Keratinocyte (primary cell): Measurements from ENCODE around the gene COMMD2. TPM values are rescaled to one million over a fixed set of nuclear protein-coding genes. Genes with fewer than 3 reads are reported as not detected.

Experiments used
- DNase-seq: peaks from one replicate; pipeline ENCODE4 v3.0.0-alpha.2; 2011; ENCODE audit warnings: low read depth, missing footprints, low spot score
- FAIRE-seq: peaks from 2 replicates; lab custom pipeline; 2011; peaks lifted over from hg19 to GRCh38; lab: Jason Lieb, UNC
- H2AFZ ChIP-seq: 2 replicates; pipeline ENCODE4 v1.6.0; 2012; ENCODE audit warnings: low read length, control low read depth, inconsistent platforms; ENCODE audit not compliant: control insufficient read depth
- H3K27ac ChIP-seq: 2 replicates; pipeline ENCODE4 v1.5.1; 2011; ENCODE audit warnings: low read length; ENCODE audit not compliant: control insufficient read depth, insufficient read depth
- H3K27me3 ChIP-seq: 3 replicates; pipeline ENCODE4 v1.6.0; 2011; ENCODE audit warnings: low read length; ENCODE audit not compliant: control insufficient read depth, insufficient read depth; ENCODE audit errors: extremely low read depth
- H3K36me3 ChIP-seq, 2 experiments: 2 replicates in 1 of 2; 3 replicates in 1 of 2; pipeline ENCODE4 v1.5.1; 2011; ENCODE audit warnings: low read length in 2 of 2, mild to moderate bottlenecking in 1 of 2; ENCODE audit not compliant: control insufficient read depth in 2 of 2, insufficient read depth in 2 of 2; ENCODE audit errors: extremely low read depth in 1 of 2
- H3K4me1 ChIP-seq: 3 replicates; pipeline ENCODE4 v1.5.1; 2011; ENCODE audit warnings: low read length; ENCODE audit not compliant: control insufficient read depth, insufficient read depth; ENCODE audit errors: extremely low read depth
- H3K4me2 ChIP-seq: 3 replicates; pipeline ENCODE4 v1.6.0; 2011; ENCODE audit warnings: low read depth, low read length; ENCODE audit not compliant: control insufficient read depth, insufficient read depth; ENCODE audit errors: extremely low read depth
- H3K4me3 ChIP-seq, 3 experiments: fragments of 200-600 bp in 1 of 3; sonication (generic) in 1 of 3; 2 replicates in 2 of 3; 3 replicates in 1 of 3; pipeline ENCODE4 v1.5.1; 2011 to 2016; ENCODE audit warnings: low read length in 3 of 3, mild to moderate bottlenecking in 3 of 3, control low read depth in 2 of 3, inconsistent platforms in 1 of 3, low read depth in 1 of 3, mixed read lengths in 1 of 3, mixed run types in 1 of 3, moderate library complexity in 1 of 3; ENCODE audit not compliant: control insufficient read depth in 2 of 3, insufficient read depth in 2 of 3; ENCODE audit errors: extremely low read depth in 1 of 3
- H3K79me2 ChIP-seq: 2 replicates; pipeline ENCODE4 v1.6.0; 2012; ENCODE audit warnings: low read length; ENCODE audit not compliant: control insufficient read depth, insufficient read depth
- H3K9ac ChIP-seq: 3 replicates; pipeline ENCODE4 v1.6.0; 2011; ENCODE audit warnings: low read length; ENCODE audit not compliant: control insufficient read depth, insufficient read depth; ENCODE audit errors: extremely low read depth
- H3K9me1 ChIP-seq: 3 replicates; pipeline ENCODE4 v1.6.0; 2011; ENCODE audit warnings: low read length; ENCODE audit not compliant: control insufficient read depth, insufficient read depth; ENCODE audit errors: extremely low read depth
- H3K9me3 ChIP-seq: 2 replicates; pipeline ENCODE4 v1.5.1; 2012; ENCODE audit warnings: low read depth, low read length; ENCODE audit not compliant: control insufficient read depth
- H4K20me1 ChIP-seq: 3 replicates; pipeline ENCODE4 v1.6.0; 2011; ENCODE audit warnings: low read length; ENCODE audit not compliant: control insufficient read depth, insufficient read depth; ENCODE audit errors: extremely low read depth
- EZH2 ChIP-seq: IDR thresholded peaks from one replicate; pipeline ENCODE4 v1.6.1; 2012; ENCODE audit warnings: inconsistent platforms, mild to moderate bottlenecking, low read length, moderate library complexity
- dilution Hi-C: fragments of 300-500 bp; cut with MboI; formaldehyde crosslinking; loops from one replicate; pipeline ENCODE4 v1.7.0; 2020; ENCODE audit warnings: low sequenced_read_pairs; ENCODE audit not compliant: extremely low pct_ligation_motif_present
- polyA plus RNA-seq, 5 experiments: library from polyadenylated mRNA; depleted of rRNA in 3 of 5; stranded (reverse) in 3 of 5; stranded (forward) in 1 of 5; unstranded in 1 of 5; fragments of >200 nt; gene quantifications; 1 replicate in 1 of 5; 2 replicates in 3 of 5; 3 replicates in 1 of 5; pipeline versions ENCODE4 v1.2.1 to v1.2.3, GENCODE V29; 2011 to 2012; ENCODE audit warnings: missing spikeins in 2 of 5, low read depth in 1 of 5, low replicate concordance in 1 of 5
- TF ChIP-seq, protein P1 (sequence below), 3 experiments: IDR thresholded peaks in 1 of 3; conservative IDR thresholded peaks in 1 of 3; optimal IDR thresholded peaks in 1 of 3; 2 replicates in 2 of 3; 3 replicates in 1 of 3; pipeline versions ENCODE3 to v1.5.1; 2011; ENCODE audit warnings: low read length in 3 of 3, mild to moderate bottlenecking in 3 of 3, moderate library complexity in 2 of 3, control low read depth in 1 of 3, inconsistent platforms in 1 of 3; ENCODE audit not compliant: insufficient read depth in 2 of 3; ENCODE audit errors: extremely low read depth in 1 of 3

The COMMD2 gene
- polyA plus RNA-seq, 1 donor (not counting 4 experiments of a cell fraction or from before 2014, with no cell fraction given) = 51.0 TPM

DNA sequence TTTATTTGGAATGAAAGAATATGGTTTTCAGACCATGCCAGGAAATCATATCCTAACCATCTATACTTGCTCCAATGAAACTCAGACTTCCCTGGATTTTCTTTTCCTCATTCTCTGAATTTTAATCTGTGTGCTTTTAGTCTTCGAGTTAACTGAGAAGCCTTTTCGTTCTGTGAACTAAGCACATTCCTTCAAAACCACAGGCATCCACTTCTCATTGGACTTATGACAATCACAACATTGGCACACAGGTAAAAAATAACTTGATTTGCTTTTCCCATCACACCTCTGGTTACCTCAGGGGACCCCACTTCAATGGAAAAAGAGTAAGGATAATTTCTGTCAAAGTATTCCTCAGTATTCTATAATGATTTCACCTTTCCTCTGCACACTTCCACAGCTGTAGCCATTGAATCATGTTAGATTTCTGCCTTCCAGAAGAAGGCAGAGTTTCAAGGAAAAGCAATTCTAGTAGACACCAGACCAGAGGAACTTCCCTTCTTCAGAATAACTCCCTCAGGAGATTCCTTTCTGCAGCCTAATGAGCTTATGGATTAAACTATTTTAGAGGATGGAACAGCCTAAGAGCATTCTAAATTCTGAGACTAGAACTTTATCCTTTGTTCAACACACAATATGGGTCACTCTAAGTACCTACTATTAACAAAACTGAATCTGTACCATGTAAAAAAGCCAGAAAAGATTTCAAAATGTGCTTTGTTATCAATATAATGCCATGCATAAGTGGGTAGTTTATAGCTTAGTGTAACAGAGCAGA, 15.9 kb downstream of the COMMD2 start:
- Histone ChIP-seq H3K9ac (no peak overlapping the region), H3K9me3 (no peaks in the 10 kb centered on the region), H3K79me2 (no peaks in the 10 kb centered on the region), H2AFZ (no peak overlapping the region), H3K36me3 (peaks cover 0 to 3% of the 10 kb centered on the region in 2 experiments), H3K27ac (no peak overlapping the region), H3K9me1 (no peaks in the 10 kb centered on the region), H4K20me1 (no peaks in the 10 kb centered on the region), H3K4me2 (peak overlapping the region; percentile 31), H3K27me3 (no peaks in the 10 kb centered on the region), H3K4me1 (peaks cover 9% of the 10 kb centered on the region), H3K4me3 (no peak overlapping the region)
- no peak for DNase-seq
- TF ChIP-seq, protein P1, sequence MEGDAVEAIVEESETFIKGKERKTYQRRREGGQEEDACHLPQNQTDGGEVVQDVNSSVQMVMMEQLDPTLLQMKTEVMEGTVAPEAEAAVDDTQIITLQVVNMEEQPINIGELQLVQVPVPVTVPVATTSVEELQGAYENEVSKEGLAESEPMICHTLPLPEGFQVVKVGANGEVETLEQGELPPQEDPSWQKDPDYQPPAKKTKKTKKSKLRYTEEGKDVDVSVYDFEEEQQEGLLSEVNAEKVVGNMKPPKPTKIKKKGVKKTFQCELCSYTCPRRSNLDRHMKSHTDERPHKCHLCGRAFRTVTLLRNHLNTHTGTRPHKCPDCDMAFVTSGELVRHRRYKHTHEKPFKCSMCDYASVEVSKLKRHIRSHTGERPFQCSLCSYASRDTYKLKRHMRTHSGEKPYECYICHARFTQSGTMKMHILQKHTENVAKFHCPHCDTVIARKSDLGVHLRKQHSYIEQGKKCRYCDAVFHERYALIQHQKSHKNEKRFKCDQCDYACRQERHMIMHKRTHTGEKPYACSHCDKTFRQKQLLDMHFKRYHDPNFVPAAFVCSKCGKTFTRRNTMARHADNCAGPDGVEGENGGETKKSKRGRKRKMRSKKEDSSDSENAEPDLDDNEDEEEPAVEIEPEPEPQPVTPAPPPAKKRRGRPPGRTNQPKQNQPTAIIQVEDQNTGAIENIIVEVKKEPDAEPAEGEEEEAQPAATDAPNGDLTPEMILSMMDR (optimal IDR thresholded peaks at IDR 0.05 in 1 of 3, IDR thresholded peaks at IDR 0.05 in 1 of 3, conservative IDR thresholded peaks at IDR 0.05 in 1 of 3; ENCODE audit: extremely low read depth in 1 of 3, insufficient read depth in 2 of 3, low read length in 3 of 3) = no peak
- no peak for TF ChIP-seq EZH2
- dilution Hi-C loops = no loop called here
- peak; percentile 96 for FAIRE-seq

- no peaks in the 10 kb centered on the region for H3K36me3 ChIP-seq
- DNase-seq = no peak
- H3K9ac ChIP-seq = no peak overlapping the region
- H3K4me2 ChIP-seq = no peak overlapping the region
- no peaks in the 10 kb centered on the region for H3K9me3 ChIP-seq
- H3K27me3 ChIP-seq = no peaks in the 10 kb centered on the region
- H4K20me1 ChIP-seq = no peaks in the 10 kb centered on the region
- no peak for FAIRE-seq
- dilution Hi-C loops = no loop called here
- H3K79me2 ChIP-seq = no peaks in the 10 kb centered on the region
- no peak overlapping the region for H2AFZ ChIP-seq
- H3K27ac ChIP-seq = no peak overlapping the region
- peaks cover 9% of the 10 kb centered on the region for H3K4me1 ChIP-seq
- H3K4me3 ChIP-seq = no peak overlapping the region
- no peak for TF ChIP-seq EZH2
- TF ChIP-seq, protein P1 (optimal IDR thresholded peaks at IDR 0.05 in 1 of 3, IDR thresholded peaks at IDR 0.05 in 1 of 3, conservative IDR thresholded peaks at IDR 0.05 in 1 of 3; ENCODE audit: extremely low read depth in 1 of 3, insufficient read depth in 2 of 3, low read length in 3 of 3) = no peak
- no peaks in the 10 kb centered on the region for H3K9me1 ChIP-seq
These were observed 20.1 kb downstream of the COMMD2 start for GRCh38 chr3:149732234-149732633.
